SK-N-MC (cell line): ENCODE measurements around the gene GPR63.

Experiments used
- DNase-seq: peaks from one replicate; pipeline ENCODE4 v3.0.0-alpha.2; 2011; ENCODE audit warnings: low read depth, low spot score
- H3K27ac ChIP-seq: fragments of 200-600 bp; sonication (generic); 2 replicates; pipeline ENCODE4 v1.5.1; 2016; ENCODE audit warnings: mixed run types
- H3K36me3 ChIP-seq: fragments of 200-600 bp; sonication (generic); 2 replicates; pipeline ENCODE4 v1.6.1; 2017; ENCODE audit warnings: antibody characterized with exemption, low read length, mixed read lengths; ENCODE audit not compliant: insufficient read depth
- H3K4me3 ChIP-seq: fragments of 200-600 bp; sonication (generic); 2 replicates; pipeline ENCODE4 v1.5.1; 2016
- H3K9ac ChIP-seq: fragments of 200-600 bp; sonication (generic); 2 replicates; pipeline ENCODE4 v1.8.0; 2017; ENCODE audit warnings: mixed run types, mixed read lengths; ENCODE audit not compliant: insufficient read length
- H3K9me3 ChIP-seq: fragments of 200-600 bp; sonication (generic); 2 replicates; pipeline ENCODE4 v1.6.1; 2017; ENCODE audit warnings: low read depth, mild to moderate bottlenecking, antibody characterized with exemption, low read length, moderate library complexity, mixed read lengths
- EZH2 ChIP-seq: fragments of 200-600 bp; sonication (generic); IDR thresholded peaks from one replicate; pipeline ENCODE4 v1.6.1; 2017; ENCODE audit warnings: antibody characterized with exemption
- FOXP2 ChIP-seq: optimal IDR thresholded peaks from 2 replicates; pipeline ENCODE3; 2011; ENCODE audit warnings: mild to moderate bottlenecking, moderate library complexity; ENCODE audit not compliant: insufficient read depth; ENCODE audit errors: extremely low read length, control extremely low read depth
- POLR2AphosphoS5 ChIP-seq: IDR thresholded peaks from 2 replicates; pipeline ENCODE4 v1.6.1; 2012; ENCODE audit warnings: mild to moderate bottlenecking, low read depth, low read length, borderline replicate concordance

Gene GPR63

DNA sequence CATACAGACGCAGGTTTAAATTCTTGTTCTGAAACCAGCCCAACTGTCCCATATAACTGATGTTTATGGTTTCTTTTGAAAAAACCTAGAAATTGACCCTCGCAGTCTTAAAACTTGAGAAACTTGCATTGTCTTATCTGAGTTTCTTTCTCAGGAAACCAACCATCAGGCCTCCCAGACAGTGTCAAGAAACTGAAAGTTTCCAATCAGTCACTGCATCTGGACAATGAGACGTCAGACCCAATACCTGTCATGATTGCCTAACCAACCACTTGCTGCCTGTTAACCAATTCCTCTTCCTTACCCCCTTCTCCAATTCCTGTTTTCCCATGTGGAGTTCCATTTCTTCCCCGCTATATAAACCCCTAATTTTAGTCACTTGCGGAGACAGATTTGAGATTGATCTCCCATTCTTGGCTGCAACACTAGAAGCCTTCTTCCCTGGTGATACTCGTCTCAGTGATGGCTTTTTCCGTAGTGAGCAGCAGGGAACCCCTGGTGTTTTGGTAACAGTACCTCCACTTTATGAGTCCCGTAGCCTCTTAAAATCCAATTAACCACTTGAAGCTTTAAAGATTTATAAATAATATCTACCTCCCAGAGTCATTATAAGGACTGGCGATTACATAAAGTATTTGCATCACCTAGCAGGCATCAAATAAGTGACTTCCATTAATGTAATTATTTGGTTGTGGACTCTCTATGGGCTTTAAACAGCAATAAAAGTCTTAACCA, 49.3 kb downstream of the GPR63 start:
- no peak for DNase-seq
- H3K27ac ChIP-seq: no peak overlapping the region
- no peaks in the 10 kb centered on the region for H3K9me3 ChIP-seq
- H3K36me3 ChIP-seq: no peaks in the 10 kb centered on the region
- no peak overlapping the region for H3K9ac ChIP-seq
- H3K4me3 ChIP-seq: no peak overlapping the region
- TF ChIP-seq POLR2AphosphoS5: no peak
- TF ChIP-seq EZH2: no peak
- TF ChIP-seq FOXP2: no peak

DNA sequence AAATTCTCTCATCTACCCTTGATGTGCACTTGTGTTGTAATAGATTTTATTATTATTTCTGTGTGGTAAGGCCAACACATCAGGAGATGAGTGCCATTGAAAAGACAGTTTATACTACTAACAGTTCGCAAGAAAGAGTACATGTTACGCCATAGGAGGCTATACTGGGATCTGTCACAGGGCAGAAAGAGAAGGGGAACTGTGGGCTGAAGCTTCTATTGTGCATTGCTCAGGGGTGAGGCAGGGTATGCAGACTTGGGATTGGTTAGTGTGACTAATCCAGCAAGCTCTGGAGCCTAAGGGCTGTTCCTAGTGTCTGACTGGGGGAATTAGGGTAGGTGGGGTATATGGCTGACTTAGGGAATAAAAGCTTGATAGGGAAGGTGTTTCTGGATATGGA, 50.9 kb downstream of the GPR63 start:
- no peak for DNase-seq
- H3K4me3 ChIP-seq: no peak overlapping the region
- no peak overlapping the region for H3K27ac ChIP-seq
- no peaks in the 10 kb centered on the region for H3K36me3 ChIP-seq
- no peak overlapping the region for H3K9ac ChIP-seq
- H3K9me3 ChIP-seq: no peaks in the 10 kb centered on the region
- TF ChIP-seq FOXP2 (no peak), EZH2 (no peak), POLR2AphosphoS5 (no peak)

DNA sequence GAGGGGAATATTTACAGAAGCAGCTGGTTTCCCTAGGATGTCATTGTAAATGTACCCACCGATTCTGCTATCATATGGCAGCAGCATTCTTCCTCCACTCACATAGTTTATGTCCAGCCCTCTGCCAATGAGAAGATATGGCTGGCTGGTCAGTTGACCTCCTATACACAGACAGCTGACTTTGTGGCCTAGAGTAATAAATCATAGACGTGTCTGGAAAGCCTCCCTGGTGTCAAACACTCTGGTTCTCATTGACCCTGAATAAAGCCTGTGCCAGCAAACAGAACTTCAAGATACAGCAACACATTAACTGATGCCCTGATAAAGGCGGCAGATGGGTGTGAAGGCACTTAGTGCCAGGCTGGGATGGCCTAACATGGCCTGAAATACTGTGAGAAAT, 52.6 kb downstream of the GPR63 start:
- Histone ChIP-seq H3K4me3 (no peak overlapping the region), H3K9ac (no peak overlapping the region), H3K9me3 (no peaks in the 10 kb centered on the region), H3K36me3 (no peaks in the 10 kb centered on the region), H3K27ac (no peak overlapping the region)
- DNase-seq: no peak
- no peak for TF ChIP-seq EZH2
- no peak for TF ChIP-seq POLR2AphosphoS5
- no peak for TF ChIP-seq FOXP2

DNA sequence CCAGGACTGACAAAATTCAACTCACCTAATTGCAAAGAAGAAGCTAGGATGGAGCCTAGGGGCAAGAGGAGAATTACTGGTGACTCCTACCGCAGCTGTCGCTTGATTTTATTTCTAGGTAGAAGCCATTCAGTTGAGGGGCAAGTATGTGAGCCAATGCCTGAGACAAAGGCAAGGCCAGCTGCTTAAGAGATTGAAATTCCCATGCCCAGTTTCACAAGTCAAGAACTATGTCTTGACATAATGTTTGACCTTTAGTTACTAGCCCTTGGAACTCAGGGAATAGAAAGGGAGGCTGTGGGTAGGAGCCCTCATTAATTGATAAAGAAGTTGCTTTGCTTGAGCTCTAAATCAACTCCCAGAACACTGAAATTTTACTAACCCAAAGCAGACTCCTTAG, 54.0 kb downstream of the GPR63 start:
- H3K27ac ChIP-seq: no peak overlapping the region
- no peak for TF ChIP-seq FOXP2
- TF ChIP-seq POLR2AphosphoS5: no peak
- no peak for TF ChIP-seq EZH2
- no peak overlapping the region for H3K9ac ChIP-seq
- H3K9me3 ChIP-seq: no peaks in the 10 kb centered on the region
- no peak for DNase-seq
- H3K4me3 ChIP-seq: no peak overlapping the region
- no peaks in the 10 kb centered on the region for H3K36me3 ChIP-seq

DNA sequence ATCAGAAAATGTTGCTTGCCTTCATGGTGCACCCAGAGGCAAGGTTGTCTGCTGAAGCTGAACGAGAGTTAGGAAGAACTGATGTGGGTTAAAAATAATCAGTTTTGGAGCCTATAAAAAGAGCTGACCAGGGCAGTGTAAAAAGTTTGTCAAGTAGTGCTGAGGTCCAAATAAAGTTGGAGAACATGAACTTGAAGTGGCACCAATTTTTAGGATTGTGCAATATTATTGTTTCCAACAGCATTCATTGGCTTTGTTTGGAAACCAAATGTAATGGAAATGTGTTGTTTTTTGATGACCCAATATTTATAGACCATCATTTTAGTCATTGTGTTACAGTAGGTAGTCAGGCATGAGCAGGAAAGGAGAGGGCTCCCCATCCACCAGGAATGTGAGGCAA, 55.7 kb downstream of the GPR63 start:
- DNase-seq: no peak
- TF ChIP-seq EZH2: no peak
- no peak for TF ChIP-seq POLR2AphosphoS5
- TF ChIP-seq FOXP2: no peak
- Histone ChIP-seq H3K4me3 (no peak overlapping the region), H3K27ac (no peak overlapping the region), H3K9ac (no peak overlapping the region), H3K36me3 (no peaks in the 10 kb centered on the region), H3K9me3 (no peaks in the 10 kb centered on the region)

DNA sequence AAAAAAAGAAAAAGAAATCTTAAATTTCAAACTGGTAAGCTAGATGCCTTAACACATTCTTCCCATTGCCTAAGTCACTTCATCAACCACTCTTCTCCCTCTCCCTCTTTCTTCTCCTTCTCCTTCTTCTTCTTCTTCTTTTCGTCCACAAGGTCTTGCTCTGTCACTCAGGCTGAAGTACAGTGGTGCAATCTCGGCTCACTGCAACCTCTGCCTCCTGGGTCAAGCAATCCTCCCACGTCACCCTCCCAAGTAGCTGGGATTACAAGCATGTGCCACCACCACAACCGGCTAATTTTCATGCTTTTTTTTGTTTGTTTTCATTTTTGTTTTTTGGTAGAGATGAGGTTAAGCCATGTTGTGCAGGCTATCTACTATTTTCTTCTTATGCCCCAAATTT, 60.2 kb downstream of the GPR63 start:
- no peak for TF ChIP-seq EZH2
- TF ChIP-seq POLR2AphosphoS5: no peak
- TF ChIP-seq FOXP2: no peak
- DNase-seq: no peak

DNA sequence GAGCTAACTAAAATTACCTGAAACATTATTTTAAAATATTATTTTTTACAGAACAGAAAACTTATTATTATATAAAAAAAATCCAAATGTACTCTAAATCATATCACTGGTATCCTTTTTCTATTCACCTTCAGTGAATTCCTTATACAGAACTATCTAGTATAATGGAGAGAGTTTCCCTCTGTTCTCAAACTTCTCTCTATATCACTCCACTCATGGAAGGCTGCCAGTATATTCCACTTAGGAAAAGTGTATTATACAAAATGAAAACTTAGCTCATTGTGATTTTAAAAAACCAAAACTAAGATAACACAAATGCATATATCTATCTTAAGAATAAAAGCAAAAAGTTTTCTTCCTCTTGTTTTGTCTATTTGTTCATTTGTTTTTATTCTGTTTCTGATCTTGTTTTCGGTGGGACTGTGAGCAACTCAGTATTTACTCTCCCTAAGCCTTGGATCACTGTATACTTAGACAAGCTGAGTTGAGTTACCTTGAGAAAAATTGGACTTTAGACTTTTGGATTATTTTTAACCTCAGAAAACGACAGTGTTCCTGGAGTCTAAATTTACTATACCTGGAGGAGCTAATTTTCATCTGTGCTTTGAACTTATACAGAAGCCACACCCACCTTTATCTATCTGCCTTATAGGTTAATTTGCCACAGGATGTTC, 61.4 kb downstream of the GPR63 start:
- no peak overlapping the region for H3K4me3 ChIP-seq
- TF ChIP-seq FOXP2 (no peak), EZH2 (no peak), POLR2AphosphoS5 (no peak)
- DNase-seq: no peak

More for the DNA sequence above, 60.2 kb downstream of the GPR63 start:
- Histone ChIP-seq H3K4me3 (no peak overlapping the region), H3K9ac (no peak overlapping the region), H3K27ac (no peak overlapping the region), H3K9me3 (no peaks in the 10 kb centered on the region), H3K36me3 (no peaks in the 10 kb centered on the region)

DNA sequence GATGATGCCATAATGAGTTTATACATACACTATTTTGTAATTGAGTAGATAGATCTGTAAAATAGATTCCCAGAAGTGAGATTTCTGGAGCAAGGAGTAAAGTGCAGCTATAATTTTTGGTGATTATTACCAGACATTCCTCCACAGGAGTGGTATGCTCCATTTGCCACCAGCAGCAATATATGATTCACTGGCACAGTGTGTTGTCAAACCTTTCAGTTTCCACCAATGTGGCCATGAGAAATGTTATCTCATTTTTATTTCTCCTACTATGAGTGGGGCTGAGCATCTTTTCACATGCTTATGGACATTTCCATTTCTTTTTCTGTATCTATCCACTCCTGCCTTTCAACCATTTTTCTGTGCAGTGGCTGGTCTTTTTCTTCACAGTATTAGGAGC, 70.5 kb downstream of the GPR63 start:
- no peak overlapping the region for H3K4me3 ChIP-seq
- H3K27ac ChIP-seq: no peak overlapping the region
- DNase-seq: no peak
- no peaks in the 10 kb centered on the region for H3K9me3 ChIP-seq
- H3K36me3 ChIP-seq: no peaks in the 10 kb centered on the region
- TF ChIP-seq POLR2AphosphoS5 (no peak), FOXP2 (no peak), EZH2 (no peak)
- H3K9ac ChIP-seq: no peak overlapping the region

More for the DNA sequence above, 61.4 kb downstream of the GPR63 start:
- H3K27ac ChIP-seq: no peak overlapping the region
- no peak overlapping the region for H3K9ac ChIP-seq
- no peaks in the 10 kb centered on the region for H3K36me3 ChIP-seq
- no peaks in the 10 kb centered on the region for H3K9me3 ChIP-seq
